GM18511 (cell line): ENCODE measurements around the gene MAP3K6.

ENCODE experiments used
- ATAC-seq: cut with Tn5 transposase; IDR thresholded peaks from one replicate; pipeline ENCODE4 v1.9.1; 2021; ENCODE audit warnings: mild to moderate bottlenecking, moderate library complexity; ENCODE audit not compliant: unreplicated experiment

Gene MAP3K6

GRCh38 chr1:27374362-27375086, 7.8 kb upstream of the MAP3K6 start, which contains the start of gene FCN3:
Gene FCN3, minus strand, starts transcription at chr1:27374824. Its CDS starts 6 bp downstream, at chr1:27374818.
- ATAC-seq: no peak

- ATAC-seq: no peak
Measured at GRCh38 chr1:27372808-27373690, 6.3 kb upstream of the MAP3K6 start.

DNA sequence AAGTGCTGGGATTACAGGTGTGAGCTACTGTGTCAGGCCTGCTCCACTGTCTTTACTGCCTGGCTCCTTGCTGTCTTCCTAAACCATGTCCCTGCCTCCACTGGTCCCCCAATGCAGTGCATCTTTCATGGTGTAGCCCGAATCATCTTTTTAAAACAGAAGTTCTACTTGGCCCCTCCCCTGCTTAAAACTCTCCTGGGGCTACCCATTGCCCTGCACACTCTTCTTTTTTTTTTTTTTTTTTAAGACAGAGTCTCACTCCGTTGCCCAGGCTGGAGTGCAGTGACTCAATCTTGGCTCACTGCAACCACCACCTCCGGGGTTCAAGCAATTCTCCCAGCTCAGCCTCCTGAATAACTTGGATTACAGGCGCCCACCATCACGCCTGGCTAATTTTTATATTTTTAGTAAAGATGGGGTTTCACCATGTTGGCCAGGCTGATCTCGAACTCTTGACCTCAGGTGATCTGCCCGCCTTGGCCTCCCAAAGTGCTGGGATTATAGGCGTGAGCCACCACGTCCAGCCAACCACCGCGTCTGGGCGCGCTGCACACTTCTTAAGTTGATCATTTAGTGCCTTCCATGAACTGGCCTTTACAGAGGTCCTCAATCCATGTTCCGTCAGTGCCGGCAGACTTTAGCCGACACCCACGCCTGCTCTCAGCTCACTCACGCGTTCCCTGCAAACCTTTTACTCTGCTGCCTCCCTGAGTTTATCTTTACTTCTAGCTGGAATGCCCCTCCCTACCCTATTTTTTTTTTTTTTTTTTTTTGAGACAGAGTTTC, 5.5 kb upstream of the MAP3K6 start:
- no peak for ATAC-seq

GRCh38 chr1:27368869-27369582, 2.3 kb upstream of the MAP3K6 start:
- ATAC-seq: no peak

GRCh38 chr1:27367160-27367650, 444 bp upstream of the MAP3K6 start:
- no peak for ATAC-seq

DNA sequence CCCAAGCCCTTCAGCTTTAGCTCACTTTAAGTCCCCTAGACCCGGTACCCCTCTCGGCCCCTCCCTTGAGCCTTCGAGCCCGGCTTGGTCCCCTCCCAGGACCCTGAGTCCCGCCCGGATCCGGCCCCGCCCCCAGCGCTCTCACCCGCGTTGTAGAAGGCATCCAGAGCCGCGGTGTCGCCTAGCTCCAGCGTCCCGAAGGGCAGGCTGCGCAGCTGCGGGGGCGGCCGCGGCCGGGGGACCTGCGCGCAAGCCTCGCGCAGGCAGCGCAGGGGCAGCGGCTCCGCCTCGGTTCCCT, 699 bp downstream of the MAP3K6 start:
- peak; percentile 38 for ATAC-seq

DNA sequence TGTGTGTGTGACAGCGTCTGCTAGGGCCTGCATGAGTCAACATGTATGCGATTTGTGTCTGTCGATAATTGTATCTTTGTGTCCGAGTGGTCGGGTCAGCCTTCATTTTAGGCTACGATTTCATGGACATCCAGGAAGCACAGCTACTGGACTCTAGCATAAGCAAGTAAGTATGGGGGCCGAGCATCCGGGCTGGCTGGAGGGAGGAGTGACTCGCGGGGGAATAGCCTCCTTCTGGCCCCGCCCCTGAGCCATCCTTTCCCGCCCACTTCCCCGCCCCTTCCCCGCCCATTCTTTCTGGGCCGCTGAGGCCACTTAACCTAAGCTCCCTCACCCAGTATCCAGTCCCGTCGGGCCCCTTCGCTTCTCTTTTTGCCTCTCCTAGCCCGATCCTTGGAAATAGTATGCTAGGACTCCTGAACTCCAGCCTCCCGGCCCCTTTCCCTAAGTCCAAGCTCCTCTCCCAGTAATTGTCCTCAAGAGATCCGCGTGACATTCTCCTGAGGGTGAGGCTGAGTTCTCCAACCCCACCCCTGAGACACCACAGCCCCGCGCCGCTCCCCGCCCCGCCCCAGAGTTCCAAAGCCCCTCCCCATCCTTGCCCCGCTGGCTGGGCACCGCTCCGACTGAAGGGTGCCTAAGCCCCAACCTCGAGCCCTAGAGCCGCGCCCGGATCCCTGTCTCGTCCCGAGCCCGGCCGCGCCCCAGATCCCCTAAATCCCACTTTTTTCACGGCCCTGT, 1.2 kb downstream of the MAP3K6 start:
- ATAC-seq: peak; percentile 48

- no peak for ATAC-seq
Measured at GRCh38 chr1:27364696-27365371, 1.9 kb downstream of the MAP3K6 start.

GRCh38 chr1:27363766-27364695, 2.7 kb downstream of the MAP3K6 start:
- no peak for ATAC-seq

- no peak for ATAC-seq
Measured at GRCh38 chr1:27361553-27361952, 5.2 kb downstream of the MAP3K6 start.

GRCh38 chr1:27361044-27361402, 5.7 kb downstream of the MAP3K6 start:
- ATAC-seq: no peak

DNA sequence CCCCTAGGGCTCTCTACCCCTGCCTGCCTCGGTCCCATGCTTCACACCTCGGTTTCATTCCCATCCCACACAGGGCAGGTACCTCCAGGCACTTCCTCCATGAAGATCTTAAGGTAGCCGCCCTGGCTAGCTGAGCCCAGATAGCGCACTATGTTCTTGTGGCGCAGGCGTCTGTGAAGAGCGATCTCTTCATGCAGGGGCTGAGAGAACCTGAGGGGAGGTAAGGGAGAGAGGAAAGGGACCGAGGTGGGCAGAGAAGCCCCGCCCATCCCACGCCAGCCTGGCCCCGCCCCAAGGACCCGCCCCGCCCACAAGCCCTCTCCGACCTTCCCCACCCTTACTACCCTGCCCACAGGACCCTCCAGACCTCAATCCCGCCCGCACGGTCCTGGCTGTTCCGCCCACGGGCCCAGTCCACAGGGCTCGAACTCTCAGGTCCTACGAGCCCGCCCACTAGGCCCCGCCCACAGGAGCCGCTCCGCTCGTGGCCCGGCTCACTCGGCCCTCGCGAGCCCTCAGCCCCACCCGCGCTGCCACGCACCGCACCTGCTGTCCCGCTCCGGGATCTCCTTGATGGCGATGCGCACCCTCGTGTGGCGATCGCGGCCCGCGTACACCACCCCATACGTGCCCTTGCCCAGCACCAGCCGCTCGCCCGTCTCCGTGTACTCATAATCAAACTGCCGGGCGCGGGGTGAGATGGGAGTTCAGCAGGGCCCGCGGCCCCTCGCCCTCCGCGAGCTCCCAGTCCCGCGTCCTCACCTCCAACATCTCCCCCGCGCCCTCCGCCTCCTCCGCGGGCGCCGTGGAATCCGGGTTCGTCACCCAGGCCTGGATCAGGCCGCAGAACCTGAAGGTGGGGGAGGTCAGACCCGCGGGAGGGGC, 6.4 kb downstream of the MAP3K6 start:
- no peak for ATAC-seq

- no peak for ATAC-seq
Measured at GRCh38 chr1:27359822-27360158, 7.0 kb downstream of the MAP3K6 start.

DNA sequence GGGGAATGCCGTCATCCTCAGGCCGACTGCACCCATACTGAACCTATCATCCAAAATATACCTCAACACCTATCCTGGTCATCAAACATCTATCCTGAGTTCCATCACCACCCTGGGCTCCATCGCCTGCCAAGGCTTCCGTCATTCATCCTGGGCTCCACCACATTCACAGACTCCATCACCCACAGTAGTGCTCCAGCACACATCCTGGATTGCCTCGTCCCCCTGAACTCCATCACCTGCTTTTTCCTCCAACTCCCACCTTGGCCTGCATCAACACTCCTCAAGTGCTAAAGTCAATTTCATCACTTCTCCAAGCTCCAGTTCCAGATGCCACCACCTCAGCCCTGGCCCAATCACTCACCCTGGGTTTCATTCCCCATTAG, 7.8 kb downstream of the MAP3K6 start:
- ATAC-seq: no peak

GRCh38 chr1:27358038-27358927, 8.5 kb downstream of the MAP3K6 start:
- ATAC-seq: no peak

DNA sequence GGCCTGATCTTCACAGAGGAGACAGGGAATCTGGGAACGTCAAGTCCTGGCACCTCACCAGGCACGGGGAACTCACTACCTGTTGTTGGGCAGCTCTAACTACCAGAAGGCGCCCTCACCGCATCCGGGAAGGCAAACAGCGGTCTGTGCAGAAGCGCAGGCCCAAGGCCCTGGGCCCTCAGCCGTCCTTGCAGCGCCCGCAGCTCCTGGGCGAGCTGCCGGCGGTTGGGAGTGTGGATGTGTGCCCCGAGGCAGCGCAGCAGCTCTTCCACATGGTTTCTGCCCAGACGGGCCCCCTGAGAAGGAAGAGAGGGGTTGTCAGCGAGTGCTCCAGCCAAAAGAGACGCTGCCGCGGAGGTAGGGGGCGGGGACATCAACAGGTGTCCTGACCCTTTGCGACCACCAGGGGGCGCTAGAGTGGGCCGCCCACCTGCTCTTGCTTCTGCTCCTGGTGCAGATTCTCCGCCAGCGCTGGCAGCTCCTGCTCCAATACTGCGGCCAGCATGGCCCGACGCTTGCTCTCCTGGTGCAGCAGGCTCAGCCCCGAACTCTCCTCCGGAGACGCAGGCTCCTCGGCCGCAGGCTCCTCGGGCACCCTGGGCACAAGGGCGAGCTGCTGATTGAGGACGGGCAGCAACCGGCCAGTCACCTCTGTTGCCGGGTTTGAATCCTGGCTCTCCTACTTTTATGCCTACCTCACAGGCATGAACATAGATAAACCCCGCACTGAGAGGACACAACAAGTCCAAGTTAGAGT, 9.3 kb downstream of the MAP3K6 start:
- ATAC-seq: peak; percentile 46
